Ovary (tissue), 3 donors: ENCODE results near the gene ENGASE.

Source experiments
- EP300 ChIP-seq: sonication (generic); formaldehyde crosslinking; IDR thresholded peaks from one replicate; pipeline ENCODE4 v1.6.1; 2017; ENCODE audit warnings: antibody characterized with exemption
- POLR2A ChIP-seq: fragments of 450-650 bp; IDR thresholded peaks from one replicate; pipeline ENCODE4 v1.6.1; 2017; ENCODE audit warnings: antibody characterized with exemption, mild to moderate bottlenecking, moderate library complexity
- TF ChIP-seq, protein P1 (sequence below), 3 donors: fragments of 450-650 bp in 2 of 3; fragments of 200-600 bp in 1 of 3; IDR thresholded peaks; one replicate each; pipeline versions ENCODE4 v1.5.1 to v1.8.0; 2016 to 2022; ENCODE audit warnings: antibody characterized with exemption in 3 of 3, mild to moderate bottlenecking in 1 of 3
- donor health status: DM: no; HTN: no; CAD: no.

DNA sequence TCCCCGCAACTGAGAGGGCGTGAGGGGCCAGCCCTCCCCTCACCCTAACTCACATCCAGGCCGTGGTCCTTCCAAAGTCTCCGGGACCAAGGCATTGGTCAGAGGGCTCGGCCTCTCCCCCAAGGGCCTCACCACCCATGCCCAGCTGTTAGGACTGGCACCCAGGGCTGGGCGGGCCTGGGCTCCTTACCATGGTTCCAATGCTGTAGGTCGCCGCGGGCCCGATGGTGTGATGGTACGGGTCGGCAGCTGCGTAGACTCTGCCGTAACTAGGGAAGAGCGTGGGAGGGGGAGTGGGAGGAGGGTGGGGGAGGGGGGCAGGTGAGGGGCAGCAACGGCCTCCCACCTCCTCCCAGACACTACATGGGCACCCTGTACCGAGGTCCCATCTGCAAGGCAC is 19.6 kb downstream of the ENGASE start:
- TF ChIP-seq POLR2A (no peak), EP300 (no peak)
- TF ChIP-seq, protein P1, sequence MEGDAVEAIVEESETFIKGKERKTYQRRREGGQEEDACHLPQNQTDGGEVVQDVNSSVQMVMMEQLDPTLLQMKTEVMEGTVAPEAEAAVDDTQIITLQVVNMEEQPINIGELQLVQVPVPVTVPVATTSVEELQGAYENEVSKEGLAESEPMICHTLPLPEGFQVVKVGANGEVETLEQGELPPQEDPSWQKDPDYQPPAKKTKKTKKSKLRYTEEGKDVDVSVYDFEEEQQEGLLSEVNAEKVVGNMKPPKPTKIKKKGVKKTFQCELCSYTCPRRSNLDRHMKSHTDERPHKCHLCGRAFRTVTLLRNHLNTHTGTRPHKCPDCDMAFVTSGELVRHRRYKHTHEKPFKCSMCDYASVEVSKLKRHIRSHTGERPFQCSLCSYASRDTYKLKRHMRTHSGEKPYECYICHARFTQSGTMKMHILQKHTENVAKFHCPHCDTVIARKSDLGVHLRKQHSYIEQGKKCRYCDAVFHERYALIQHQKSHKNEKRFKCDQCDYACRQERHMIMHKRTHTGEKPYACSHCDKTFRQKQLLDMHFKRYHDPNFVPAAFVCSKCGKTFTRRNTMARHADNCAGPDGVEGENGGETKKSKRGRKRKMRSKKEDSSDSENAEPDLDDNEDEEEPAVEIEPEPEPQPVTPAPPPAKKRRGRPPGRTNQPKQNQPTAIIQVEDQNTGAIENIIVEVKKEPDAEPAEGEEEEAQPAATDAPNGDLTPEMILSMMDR (IDR thresholded peaks at IDR 0.05) = no peak
